ENCODE results near the gene PPP1R1C.

DNA sequence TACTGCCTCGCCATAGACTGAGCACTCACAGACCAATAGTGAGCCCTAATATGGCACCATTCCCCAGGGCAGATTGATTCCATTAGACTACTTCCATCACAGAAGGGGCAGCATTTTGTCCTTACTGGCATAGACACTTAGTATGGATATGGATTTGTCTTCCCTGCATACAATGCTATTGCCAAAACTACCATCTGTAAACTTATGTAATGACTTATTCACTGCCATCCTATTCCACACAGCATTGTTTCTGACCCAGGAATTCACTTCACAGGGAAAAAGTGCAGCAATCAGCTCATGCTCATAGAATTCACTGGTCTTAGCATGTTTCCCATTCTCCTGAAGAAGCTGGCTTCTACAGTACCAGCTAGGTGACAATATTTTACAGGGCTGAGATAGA lies 179.0 kb downstream of the PPP1R1C start:
- TF ChIP-seq, protein P1, sequence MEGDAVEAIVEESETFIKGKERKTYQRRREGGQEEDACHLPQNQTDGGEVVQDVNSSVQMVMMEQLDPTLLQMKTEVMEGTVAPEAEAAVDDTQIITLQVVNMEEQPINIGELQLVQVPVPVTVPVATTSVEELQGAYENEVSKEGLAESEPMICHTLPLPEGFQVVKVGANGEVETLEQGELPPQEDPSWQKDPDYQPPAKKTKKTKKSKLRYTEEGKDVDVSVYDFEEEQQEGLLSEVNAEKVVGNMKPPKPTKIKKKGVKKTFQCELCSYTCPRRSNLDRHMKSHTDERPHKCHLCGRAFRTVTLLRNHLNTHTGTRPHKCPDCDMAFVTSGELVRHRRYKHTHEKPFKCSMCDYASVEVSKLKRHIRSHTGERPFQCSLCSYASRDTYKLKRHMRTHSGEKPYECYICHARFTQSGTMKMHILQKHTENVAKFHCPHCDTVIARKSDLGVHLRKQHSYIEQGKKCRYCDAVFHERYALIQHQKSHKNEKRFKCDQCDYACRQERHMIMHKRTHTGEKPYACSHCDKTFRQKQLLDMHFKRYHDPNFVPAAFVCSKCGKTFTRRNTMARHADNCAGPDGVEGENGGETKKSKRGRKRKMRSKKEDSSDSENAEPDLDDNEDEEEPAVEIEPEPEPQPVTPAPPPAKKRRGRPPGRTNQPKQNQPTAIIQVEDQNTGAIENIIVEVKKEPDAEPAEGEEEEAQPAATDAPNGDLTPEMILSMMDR (IDR thresholded peaks at IDR 0.05) = no peak
- no peak for TF ChIP-seq POLR2A (IDR thresholded peaks at IDR 0.05)
- no peak for TF ChIP-seq POLR2AphosphoS5 (IDR thresholded peaks at IDR 0.05)

Measured in transverse colon (tissue), 4 donors.